PFSK-1 (cell line): ENCODE results near the gene SCYGR6.

Source experiments
- FOXP2 ChIP-seq: optimal IDR thresholded peaks from 2 replicates; pipeline ENCODE3; 2011; ENCODE audit warnings: borderline replicate concordance, control low read depth, inconsistent platforms; ENCODE audit not compliant: insufficient read depth; ENCODE audit errors: extremely low read length, extremely low read depth
- POLR2AphosphoS5 ChIP-seq: IDR thresholded peaks from 2 replicates; pipeline ENCODE4 v1.6.1; 2012; ENCODE audit warnings: low read depth, mild to moderate bottlenecking, control low read depth, low read length, moderate library complexity
- SIN3A ChIP-seq: IDR thresholded peaks from 2 replicates; pipeline ENCODE4 v1.6.1; 2012; ENCODE audit warnings: mild to moderate bottlenecking, low read length, moderate library complexity, borderline replicate concordance; ENCODE audit not compliant: insufficient read depth
- TAF1 ChIP-seq: IDR thresholded peaks from 2 replicates; pipeline ENCODE4 v1.6.1; 2012; ENCODE audit warnings: low read length, control low read depth, borderline replicate concordance; ENCODE audit not compliant: insufficient read depth

GRCh38 chr2:227717687-227718567 lies 6.6 kb downstream of the SCYGR6 start, which contains the start of gene SLC19A3:
- no peak for TF ChIP-seq FOXP2
- TF ChIP-seq POLR2AphosphoS5: no peak
- TF ChIP-seq SIN3A: no peak
- no peak for TF ChIP-seq TAF1
